CD8-positive, alpha-beta memory T cell (primary cell): ENCODE data around the gene SDCBP2. TPM values are rescaled to one million over a fixed set of nuclear protein-coding genes. Genes with fewer than 3 reads are reported as not detected.
A peak's percentile ranks its signal among the peaks of the same experiment; 100 is the strongest.

ENCODE experiments used
- CTCF ChIA-PET: fragments of 350-600 bp; sonication (Branson Sonifier 250); formaldehyde crosslinking; loops from one replicate; lab custom pipeline; 2021; ENCODE audit warnings: antibody characterized with exemption; lab: Charles Lee
- POLR2A ChIA-PET: fragments of 350-600 bp; sonication (Branson Sonifier 250); formaldehyde crosslinking; loops from one replicate; lab custom pipeline; 2021; ENCODE audit warnings: antibody characterized with exemption; lab: Charles Lee
- DNase-seq, 5 donors: peaks; one replicate each; pipeline versions ENCODE4 v3.0.0 to v3.0.0-alpha.2; 2020 to 2022; ENCODE audit warnings: mixed read lengths in 1 of 5
- H3K27ac ChIP-seq: one replicate; pipeline ENCODE4 v1.7.0; 2013; ENCODE audit warnings: low read depth, mild to moderate bottlenecking, low read length, moderate library complexity
- H3K27me3 ChIP-seq: 2 replicates; pipeline ENCODE4 v1.7.0; 2013; ENCODE audit warnings: low read length, mild to moderate bottlenecking; ENCODE audit not compliant: insufficient read depth, poor library complexity, severe bottlenecking
- H3K36me3 ChIP-seq: 2 replicates; pipeline ENCODE4 v1.7.0; 2013; ENCODE audit warnings: mild to moderate bottlenecking, low read length, moderate library complexity; ENCODE audit not compliant: insufficient read depth
- H3K4me1 ChIP-seq: 2 replicates; pipeline ENCODE4 v1.7.0; 2013; ENCODE audit warnings: mild to moderate bottlenecking, low read length, moderate library complexity; ENCODE audit not compliant: insufficient read depth
- H3K4me3 ChIP-seq: 2 replicates; pipeline ENCODE4 v1.7.0; 2013; ENCODE audit warnings: mild to moderate bottlenecking, low read length
- H3K9me3 ChIP-seq: 2 replicates; pipeline ENCODE4 v1.7.0; 2013; ENCODE audit warnings: mild to moderate bottlenecking, low read length
- H3K27ac Mint-ChIP-seq, 8 donors: one replicate each; pipeline ENCODE4 v1.8.0; 2020 to 2021; ENCODE audit warnings: mixed read lengths in 8 of 8, mild to moderate bottlenecking in 6 of 8, inconsistent platforms in 3 of 8, moderate library complexity in 3 of 8
- H3K27me3 Mint-ChIP-seq, 2 donors: one replicate each; pipeline ENCODE4 v1.8.0; 2020 to 2021; ENCODE audit warnings: mixed read lengths in 2 of 2, mild to moderate bottlenecking in 1 of 2, moderate library complexity in 1 of 2
- H3K36me3 Mint-ChIP-seq, 3 donors: one replicate each; pipeline ENCODE4 v1.8.0; 2020 to 2021; ENCODE audit warnings: mixed read lengths in 3 of 3, inconsistent platforms in 1 of 3, mild to moderate bottlenecking in 1 of 3
- H3K4me1 Mint-ChIP-seq, 3 donors: one replicate each; pipeline ENCODE4 v1.8.0; 2020 to 2021; ENCODE audit warnings: mixed read lengths in 3 of 3, inconsistent platforms in 1 of 3, mild to moderate bottlenecking in 1 of 3
- H3K4me3 Mint-ChIP-seq, 7 donors: one replicate each; pipeline ENCODE4 v1.8.0; 2020 to 2021; ENCODE audit warnings: mixed read lengths in 7 of 7, mild to moderate bottlenecking in 6 of 7, moderate library complexity in 4 of 7, inconsistent platforms in 2 of 7
- H3K9me3 Mint-ChIP-seq, 5 donors: one replicate each; pipeline ENCODE4 v1.8.0; 2020 to 2022; ENCODE audit warnings: mixed read lengths in 5 of 5, mild to moderate bottlenecking in 3 of 5, moderate library complexity in 2 of 5, inconsistent platforms in 1 of 5
- polyA plus RNA-seq: library from polyadenylated mRNA; unstranded; fragments of 300-500 nt; fragmentation: Illumina TruSeq; gene quantifications from one replicate; pipeline ENCODE4 v1.2.3, GENCODE V29; 2021
- total RNA-seq, 2 experiments: library from RNA; stranded (reverse); gene quantifications; one replicate each; pipeline ENCODE4 v1.2.3, GENCODE V29; 2021

Gene SDCBP2
- total and polyA plus RNA-seq, 3 experiments from 2014 or later = 2.2 to 4.7 (median 3.7) TPM

GRCh38 chr20:1374246-1374645 lies 45.3 kb upstream of the SDCBP2 start:
- no peak for DNase-seq
- Mint-ChIP-seq H3K4me1 (peaks cover 41 to 71% (median 70%) of the 10 kb centered on the region in 3 donors), H3K4me3 (no peak overlapping the region), H3K36me3 (peaks cover 0 to 84% (median 8%) of the 10 kb centered on the region in 3 donors), H3K9me3 (no peaks in the 10 kb centered on the region), H3K27ac (peak overlapping the region in 1 of 8 donors; percentile 19), H3K27me3 (no peaks in the 10 kb centered on the region)
- Histone ChIP-seq H3K27ac (no peak overlapping the region), H3K4me1 (peaks cover 32% of the 10 kb centered on the region), H3K4me3 (no peak overlapping the region), H3K36me3 (peaks cover 24% of the 10 kb centered on the region), H3K27me3 (no peaks in the 10 kb centered on the region), H3K9me3 (no peaks in the 10 kb centered on the region)
- CTCF ChIA-PET = interaction anchor here (0.7 to 1.4 kb wide), 3 partner anchors 10 to 29 kb away, joined by 3 to 4 read pairs (median 3); no protein-coding TSS in a partner anchor
- POLR2A ChIA-PET = no interaction called here

DNA sequence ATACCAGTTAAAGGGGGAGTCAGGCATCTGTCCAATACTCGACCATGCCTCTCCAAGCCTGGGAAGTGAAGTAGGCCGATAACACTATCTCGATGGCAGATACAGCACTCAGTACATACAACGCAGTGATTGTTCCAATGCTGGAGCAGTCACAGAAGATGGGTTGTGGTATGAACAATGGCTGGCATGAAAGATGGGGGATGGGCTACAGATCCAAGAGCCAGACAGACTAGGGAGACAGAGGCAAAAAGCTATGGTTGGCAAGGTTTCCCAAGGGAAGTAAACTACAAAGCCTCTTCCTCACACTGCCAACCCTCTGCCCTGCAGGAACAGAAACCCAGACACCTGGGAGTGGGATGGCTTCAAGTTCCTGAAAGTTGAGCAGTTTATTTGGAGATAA lies 44.7 kb upstream of the SDCBP2 start:
- Mint-ChIP-seq H3K4me3 (no peak overlapping the region), H3K27ac (peak overlapping the region in 2 of 8 donors; percentile 29 to 45), H3K4me1 (peaks cover 37 to 67% (median 65%) of the 10 kb centered on the region in 3 donors), H3K27me3 (no peaks in the 10 kb centered on the region), H3K36me3 (peaks cover 0 to 89% (median 8%) of the 10 kb centered on the region in 3 donors), H3K9me3 (no peaks in the 10 kb centered on the region)
- H3K9me3 ChIP-seq = no peaks in the 10 kb centered on the region
- ChIA-PET POLR2A (no interaction called here), CTCF (interaction anchor here (1.4 kb wide), 1 partner anchor 13 kb away, joined by 3 read pairs; no protein-coding TSS in a partner anchor)
- H3K4me3 ChIP-seq = no peak overlapping the region
- H3K4me1 ChIP-seq = peaks cover 26% of the 10 kb centered on the region
- peaks cover 24% of the 10 kb centered on the region for H3K36me3 ChIP-seq
- no peaks in the 10 kb centered on the region for H3K27me3 ChIP-seq
- H3K27ac ChIP-seq = no peak overlapping the region
- DNase-seq = no peak

DNA sequence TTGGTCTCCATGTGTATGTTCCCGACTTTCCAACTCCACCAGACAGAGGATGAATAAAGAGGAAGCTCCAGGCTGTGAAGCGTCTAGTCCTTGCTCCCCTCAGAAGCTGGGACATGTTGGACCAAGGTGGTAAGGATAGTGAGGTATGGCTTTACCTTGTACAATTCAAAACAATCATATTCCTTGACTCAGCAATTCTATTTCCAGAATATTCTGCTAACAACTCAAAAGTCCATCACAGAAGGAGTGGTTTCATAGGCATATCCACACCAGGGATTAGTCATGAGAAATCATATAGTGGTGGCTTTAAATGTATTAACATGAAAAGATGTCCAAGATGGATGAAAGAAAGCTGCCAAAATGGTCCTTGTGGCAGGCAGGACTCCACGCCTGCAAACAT lies 44.1 kb upstream of the SDCBP2 start:
- H3K27me3 ChIP-seq = no peaks in the 10 kb centered on the region
- peaks cover 20% of the 10 kb centered on the region for H3K4me1 ChIP-seq
- Mint-ChIP-seq H3K4me3 (no peak overlapping the region), H3K9me3 (no peaks in the 10 kb centered on the region), H3K4me1 (peaks cover 31 to 64% (median 62%) of the 10 kb centered on the region in 3 donors), H3K27me3 (no peaks in the 10 kb centered on the region), H3K27ac (peak overlapping the region in 3 of 8 donors; percentile 30 to 78 (median 42)), H3K36me3 (peaks cover 0 to 92% (median 10%) of the 10 kb centered on the region in 3 donors)
- no peak overlapping the region for H3K27ac ChIP-seq
- no peaks in the 10 kb centered on the region for H3K9me3 ChIP-seq
- no peak for DNase-seq
- CTCF ChIA-PET = interaction anchor here (1.3 kb wide), 1 partner anchor 18 kb away, joined by 4 read pairs; no protein-coding TSS in a partner anchor
- no peak overlapping the region for H3K4me3 ChIP-seq
- peaks cover 24% of the 10 kb centered on the region for H3K36me3 ChIP-seq
- POLR2A ChIA-PET = no interaction called here

DNA sequence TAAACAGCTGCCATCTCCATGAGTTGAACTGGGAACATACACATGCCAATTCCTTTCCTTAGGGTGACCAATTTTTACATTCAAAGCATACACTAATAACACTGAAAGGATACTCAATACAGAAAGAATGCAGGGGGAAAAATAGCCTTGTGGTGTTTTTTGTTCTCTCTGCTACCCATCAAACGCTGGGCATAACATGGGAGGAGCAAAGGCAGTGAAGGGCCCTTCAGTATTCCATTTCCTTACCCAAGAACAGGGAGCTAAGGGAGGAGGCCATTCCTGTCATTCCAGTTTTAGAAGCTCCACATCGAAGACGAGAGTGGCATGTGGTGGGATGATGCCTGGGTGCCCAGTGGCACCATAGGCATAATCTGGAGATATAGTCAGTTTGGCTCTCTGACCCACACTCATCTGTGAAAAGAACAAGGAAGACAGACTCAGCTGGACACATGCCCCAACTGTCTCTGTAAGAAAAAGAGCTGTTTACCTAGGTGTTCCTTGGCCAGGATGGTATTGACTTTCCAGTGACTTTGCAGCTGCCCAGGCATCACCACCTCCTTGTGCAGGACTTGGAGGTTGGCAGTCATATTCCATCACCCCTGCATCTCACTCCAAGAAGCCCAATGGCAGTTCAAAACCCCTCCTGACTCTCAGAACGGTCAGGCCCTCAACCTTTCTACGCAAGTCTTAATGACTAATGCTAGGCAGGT lies 43.0 kb upstream of the SDCBP2 start:
- Mint-ChIP-seq H3K27me3 (no peaks in the 10 kb centered on the region), H3K4me3 (no peak overlapping the region), H3K36me3 (peaks cover 0 to 93% (median 10%) of the 10 kb centered on the region in 3 donors), H3K27ac (peak overlapping the region in 4 of 8 donors; percentile 3 to 37 (median 33)), H3K9me3 (no peaks in the 10 kb centered on the region), H3K4me1 (peaks cover 22 to 57% (median 53%) of the 10 kb centered on the region in 3 donors)
- POLR2A ChIA-PET = no interaction called here
- peaks cover 9% of the 10 kb centered on the region for H3K4me1 ChIP-seq
- peaks cover 29% of the 10 kb centered on the region for H3K36me3 ChIP-seq
- no peak for DNase-seq
- no peak overlapping the region for H3K4me3 ChIP-seq
- no peak overlapping the region for H3K27ac ChIP-seq
- CTCF ChIA-PET = interaction anchor here (1.3 kb wide), 2 partner anchors 19 to 66 kb away, joined by 3 to 4 read pairs; no protein-coding TSS in a partner anchor
- no peaks in the 10 kb centered on the region for H3K9me3 ChIP-seq
- no peaks in the 10 kb centered on the region for H3K27me3 ChIP-seq

GRCh38 chr20:1371202-1371782 lies 42.4 kb upstream of the SDCBP2 start:
- H3K4me3 ChIP-seq = no peak overlapping the region
- ChIA-PET POLR2A (no interaction called here), CTCF (interaction anchor here (1.3 kb wide), 1 partner anchor 66 kb away, joined by 3 read pairs; no protein-coding TSS in a partner anchor)
- Mint-ChIP-seq H3K4me1 (peaks cover 17 to 50% (median 47%) of the 10 kb centered on the region in 3 donors), H3K36me3 (peaks cover 0 to 90% (median 10%) of the 10 kb centered on the region in 3 donors), H3K27ac (peak overlapping the region in 4 of 8 donors; percentile 30 to 73 (median 46)), H3K4me3 (peak overlapping the region in 1 of 7 donors; percentile 9), H3K9me3 (no peaks in the 10 kb centered on the region), H3K27me3 (no peaks in the 10 kb centered on the region)
- peaks cover 29% of the 10 kb centered on the region for H3K36me3 ChIP-seq
- no peaks in the 10 kb centered on the region for H3K9me3 ChIP-seq
- no peak for DNase-seq
- H3K27ac ChIP-seq = no peak overlapping the region
- H3K4me1 ChIP-seq = peaks cover 8% of the 10 kb centered on the region
- H3K27me3 ChIP-seq = no peaks in the 10 kb centered on the region

DNA sequence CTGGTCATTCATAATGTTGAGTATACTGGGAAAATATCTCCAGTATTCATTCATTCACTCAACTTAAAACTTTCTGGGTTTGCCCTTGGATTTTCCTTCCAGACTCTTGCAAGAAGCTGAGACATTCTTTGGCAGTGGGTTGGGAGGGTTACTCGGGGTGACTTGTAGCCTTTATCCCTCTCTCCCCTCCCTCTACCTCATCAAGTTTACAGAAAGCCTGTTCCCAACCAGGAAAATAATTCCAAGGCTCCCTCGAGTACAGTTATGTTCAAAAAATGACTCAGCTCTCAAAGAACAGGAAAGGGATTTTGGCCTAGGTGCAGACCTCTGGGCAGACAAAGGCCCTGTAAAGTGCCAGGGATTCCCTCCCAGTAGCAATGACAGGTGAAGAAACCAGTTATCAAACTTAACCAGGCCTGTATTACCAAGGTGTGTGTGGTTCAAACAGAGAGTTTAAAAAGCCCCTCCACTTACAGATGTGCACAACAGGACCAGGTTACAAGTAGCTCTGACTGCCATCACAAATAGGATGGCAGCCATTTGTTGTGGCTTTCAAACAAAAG lies 41.7 kb upstream of the SDCBP2 start:
- Histone ChIP-seq H3K4me3 (no peak overlapping the region), H3K27ac (no peak overlapping the region), H3K9me3 (no peaks in the 10 kb centered on the region), H3K4me1 (peaks cover 1% of the 10 kb centered on the region), H3K27me3 (no peaks in the 10 kb centered on the region), H3K36me3 (peaks cover 29% of the 10 kb centered on the region)
- ChIA-PET POLR2A (no interaction called here), CTCF (interaction anchor here (1.3 kb wide), 1 partner anchor 67 kb away, joined by 3 read pairs; no protein-coding TSS in a partner anchor)
- DNase-seq = no peak
- Mint-ChIP-seq H3K36me3 (peaks cover 0 to 85% (median 10%) of the 10 kb centered on the region in 3 donors), H3K4me3 (no peak overlapping the region), H3K4me1 (peaks cover 10 to 47% (median 45%) of the 10 kb centered on the region in 3 donors), H3K27me3 (no peaks in the 10 kb centered on the region), H3K27ac (peak overlapping the region in 2 of 8 donors; percentile 29 to 36), H3K9me3 (no peaks in the 10 kb centered on the region)

DNA sequence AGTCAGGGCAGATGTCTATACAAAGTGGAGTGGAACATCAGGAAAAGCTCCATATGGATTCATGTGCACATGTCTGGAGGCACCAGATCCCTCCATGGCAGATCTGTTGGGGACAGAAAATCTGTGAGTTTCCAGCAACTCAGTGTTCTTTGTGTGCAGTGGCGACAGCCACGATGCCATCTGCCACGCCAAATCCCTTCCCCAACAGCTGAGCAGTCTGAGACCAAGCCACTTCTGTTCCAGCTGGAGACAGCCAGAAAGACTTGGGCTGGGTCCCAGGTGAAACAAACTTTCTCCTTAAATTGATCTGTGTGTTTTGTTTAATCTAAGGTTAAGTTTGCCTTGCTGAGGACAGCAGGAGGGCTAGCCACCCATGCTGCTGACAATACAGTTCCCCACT lies 41.0 kb upstream of the SDCBP2 start:
- Histone ChIP-seq H3K4me1 (peaks cover 2% of the 10 kb centered on the region), H3K9me3 (no peaks in the 10 kb centered on the region), H3K36me3 (peaks cover 29% of the 10 kb centered on the region), H3K27me3 (no peaks in the 10 kb centered on the region), H3K27ac (no peak overlapping the region), H3K4me3 (no peak overlapping the region)
- no peaks in the 10 kb centered on the region for H3K9me3 Mint-ChIP-seq
- H3K36me3 Mint-ChIP-seq = peaks cover 0 to 82% (median 10%) of the 10 kb centered on the region in 3 donors
- no peak for DNase-seq
- ChIA-PET POLR2A (no interaction called here), CTCF (interaction anchor here (1.0 kb wide), 1 partner anchor 23 kb away, joined by 3 read pairs; no protein-coding TSS in a partner anchor)
- no peak overlapping the region for H3K4me3 Mint-ChIP-seq
- peaks cover 11 to 47% (median 46%) of the 10 kb centered on the region in 3 donors for H3K4me1 Mint-ChIP-seq
- H3K27ac Mint-ChIP-seq = peak overlapping the region in 2 of 8 donors; percentile 30 to 79
- no peaks in the 10 kb centered on the region for H3K27me3 Mint-ChIP-seq
